LNCAP (cell line): ENCODE measurements around the gene UGT1A5.

ENCODE experiments used
- TF ChIP-seq, protein P1 (sequence below): fragments of 450-650 bp; IDR thresholded peaks from 2 replicates; pipeline ENCODE4 v1.5.1; 2017; ENCODE audit warnings: mild to moderate bottlenecking

Gene UGT1A5

DNA sequence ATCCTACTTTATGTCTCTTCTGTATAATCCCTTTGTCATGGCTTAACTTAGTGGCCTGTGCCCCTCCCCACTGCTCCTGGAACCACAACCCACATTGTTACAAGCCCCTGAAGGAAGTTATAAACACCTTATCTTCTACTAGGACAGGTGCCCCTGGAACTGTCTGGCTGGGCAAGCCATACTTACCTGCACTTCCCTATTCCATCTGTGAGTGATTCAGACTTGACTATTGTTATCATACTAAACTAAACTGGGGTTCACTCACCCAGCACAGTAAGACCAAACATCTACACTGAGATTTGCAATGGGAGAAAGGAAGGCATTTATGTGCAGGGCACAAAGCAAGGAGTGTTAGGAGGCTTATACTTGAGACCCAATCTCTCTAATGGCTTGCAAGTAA, 23.7 kb upstream of the UGT1A5 start:
- TF ChIP-seq, protein P1, sequence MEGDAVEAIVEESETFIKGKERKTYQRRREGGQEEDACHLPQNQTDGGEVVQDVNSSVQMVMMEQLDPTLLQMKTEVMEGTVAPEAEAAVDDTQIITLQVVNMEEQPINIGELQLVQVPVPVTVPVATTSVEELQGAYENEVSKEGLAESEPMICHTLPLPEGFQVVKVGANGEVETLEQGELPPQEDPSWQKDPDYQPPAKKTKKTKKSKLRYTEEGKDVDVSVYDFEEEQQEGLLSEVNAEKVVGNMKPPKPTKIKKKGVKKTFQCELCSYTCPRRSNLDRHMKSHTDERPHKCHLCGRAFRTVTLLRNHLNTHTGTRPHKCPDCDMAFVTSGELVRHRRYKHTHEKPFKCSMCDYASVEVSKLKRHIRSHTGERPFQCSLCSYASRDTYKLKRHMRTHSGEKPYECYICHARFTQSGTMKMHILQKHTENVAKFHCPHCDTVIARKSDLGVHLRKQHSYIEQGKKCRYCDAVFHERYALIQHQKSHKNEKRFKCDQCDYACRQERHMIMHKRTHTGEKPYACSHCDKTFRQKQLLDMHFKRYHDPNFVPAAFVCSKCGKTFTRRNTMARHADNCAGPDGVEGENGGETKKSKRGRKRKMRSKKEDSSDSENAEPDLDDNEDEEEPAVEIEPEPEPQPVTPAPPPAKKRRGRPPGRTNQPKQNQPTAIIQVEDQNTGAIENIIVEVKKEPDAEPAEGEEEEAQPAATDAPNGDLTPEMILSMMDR = no peak

- TF ChIP-seq, protein P1 = no peak
Observed at GRCh38 chr2:233689501-233689900, 23.2 kb upstream of the UGT1A5 start.

- TF ChIP-seq, protein P1 = no peak
Observed at GRCh38 chr2:233690444-233690843, 22.3 kb upstream of the UGT1A5 start.

GRCh38 chr2:233691443-233692433, 21.0 kb upstream of the UGT1A5 start:
- TF ChIP-seq, protein P1 = no peak

GRCh38 chr2:233692648-233693047, 20.1 kb upstream of the UGT1A5 start, which contains the start of gene UGT1A6:
Gene UGT1A6 (plus strand): TSS chr2:233692890. CDS start chr2:233693005, 115 bp downstream.
- TF ChIP-seq, protein P1 = no peak

GRCh38 chr2:233693963-233694362, 18.7 kb upstream of the UGT1A5 start:
- TF ChIP-seq, protein P1 = no peak

GRCh38 chr2:233698740-233699139, 14.0 kb upstream of the UGT1A5 start:
- TF ChIP-seq, protein P1 = no peak
